Natural killer cell (primary cell): ENCODE data around the gene KSR2. TPM values are rescaled to one million over a fixed set of nuclear protein-coding genes. Genes with fewer than 3 reads are reported as not detected.

ENCODE experiments used
- ATAC-seq, 3 donors: fragments of 150-1000 bp in 2 of 3; fragments of 200-7000 bp in 1 of 3; cut with Tn5 transposase; 1 replicate in 1 of 3; 2 replicates in 2 of 3; pipeline ENCODE4 v1.10.0; 2021; ENCODE audit warnings: mild to moderate bottlenecking in 2 of 3, moderate library complexity in 2 of 3
- DNase-seq, 2 donors: peaks; one replicate each; pipeline versions ENCODE4 v3.0.0 to v3.0.0-alpha.2; 2013 to 2021; ENCODE audit warnings: mixed read lengths in 1 of 2
- H3K27ac ChIP-seq: one replicate; pipeline ENCODE4 v1.5.1; 2013; ENCODE audit warnings: mild to moderate bottlenecking, low read length
- H3K27me3 ChIP-seq: one replicate; pipeline ENCODE4 v1.6.1; 2013; ENCODE audit warnings: low read length; ENCODE audit not compliant: control insufficient read depth, insufficient read depth
- H3K36me3 ChIP-seq: one replicate; pipeline ENCODE4 v1.6.1; 2013; ENCODE audit warnings: low read length; ENCODE audit not compliant: control insufficient read depth, insufficient read depth
- H3K4me1 ChIP-seq: one replicate; pipeline ENCODE4 v1.6.1; 2013; ENCODE audit warnings: low read length; ENCODE audit not compliant: control insufficient read depth, insufficient read depth
- H3K4me3 ChIP-seq: one replicate; pipeline ENCODE4 v1.5.1; 2013; ENCODE audit warnings: low read length
- H3K9me3 ChIP-seq: one replicate; pipeline ENCODE4 v1.6.1; 2013; ENCODE audit warnings: low read length; ENCODE audit not compliant: control insufficient read depth, insufficient read depth
- H3K27ac Mint-ChIP-seq, 2 donors: one replicate each; pipeline ENCODE4 v1.8.0; 2022; ENCODE audit warnings: mild to moderate bottlenecking in 2 of 2, mixed read lengths in 2 of 2, moderate library complexity in 1 of 2
- H3K27me3 Mint-ChIP-seq, 2 donors: one replicate each; pipeline ENCODE4 v1.8.0; 2022; ENCODE audit warnings: low read depth in 2 of 2, mixed read lengths in 2 of 2
- H3K36me3 Mint-ChIP-seq: one replicate; pipeline ENCODE4 v1.8.0; 2022; ENCODE audit warnings: mixed read lengths
- H3K4me1 Mint-ChIP-seq, 2 donors: one replicate each; pipeline ENCODE4 v1.8.0; 2022; ENCODE audit warnings: mixed read lengths in 2 of 2
- H3K4me3 Mint-ChIP-seq: one replicate; pipeline ENCODE4 v1.8.0; 2022; ENCODE audit warnings: mild to moderate bottlenecking, moderate library complexity, mixed read lengths
- H3K9me3 Mint-ChIP-seq, 2 donors: one replicate each; pipeline ENCODE4 v1.8.0; 2022; ENCODE audit warnings: mixed read lengths in 2 of 2
- WGBS: methylation state at CpG from one replicate; pipeline ENCODE4 v1.1.7; 2013; ENCODE audit warnings: missing lambda C conversion rate; ENCODE audit not compliant: insufficient coverage; 5-methylcytosine and 5-hydroxymethylcytosine counted together
- intact Hi-C: fragments of 100-400 bp; cut with micrococcal nuclease; formaldehyde crosslinking; loops from one replicate; pipeline ENCODE4 v1.14.2; 2022
- total RNA-seq, 4 donors: library from RNA; stranded (reverse); fragments of 120-200 nt in 1 of 4; gene quantifications; one replicate each; pipeline versions ENCODE4 v1.2.3 to v1.2.4, GENCODE V29; 2013 to 2022
- TF ChIP-seq, protein P1 (sequence below): fragments of 200-600 bp; IDR thresholded peaks from one replicate; pipeline ENCODE4 v1.8.0; 2022; ENCODE audit warnings: antibody characterized with exemption

Gene KSR2
- total RNA-seq, 3 donors from 2014 or later (not counting 1 experiment from before 2014, with no cell fraction given) = not detected

DNA sequence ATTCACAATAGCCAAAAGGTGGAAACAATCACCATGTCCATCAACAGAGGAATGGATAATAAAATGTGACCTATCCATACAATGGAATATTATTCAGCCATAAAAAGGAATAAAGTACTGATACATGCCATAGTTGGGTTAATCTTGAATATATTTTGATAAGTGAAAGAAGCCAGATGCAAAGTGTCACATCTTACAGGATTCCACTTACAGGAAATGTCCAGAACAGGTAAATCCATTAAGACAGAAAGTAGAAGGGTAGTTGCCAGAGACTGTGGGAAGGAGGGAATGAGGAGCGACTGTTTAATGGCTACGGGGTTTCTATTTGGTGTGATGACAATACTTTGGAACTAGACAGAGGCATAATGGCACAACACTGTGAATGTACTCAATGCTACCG lies 171.6 kb downstream of the KSR2 start:
- intact Hi-C loops = no loop called here
- ATAC-seq (no peak), DNase-seq (no peak)
- H3K36me3 Mint-ChIP-seq = no peaks in the 10 kb centered on the region
- H3K27ac ChIP-seq = no peak overlapping the region
- no peaks in the 10 kb centered on the region for H3K4me1 ChIP-seq
- TF ChIP-seq, protein P1, sequence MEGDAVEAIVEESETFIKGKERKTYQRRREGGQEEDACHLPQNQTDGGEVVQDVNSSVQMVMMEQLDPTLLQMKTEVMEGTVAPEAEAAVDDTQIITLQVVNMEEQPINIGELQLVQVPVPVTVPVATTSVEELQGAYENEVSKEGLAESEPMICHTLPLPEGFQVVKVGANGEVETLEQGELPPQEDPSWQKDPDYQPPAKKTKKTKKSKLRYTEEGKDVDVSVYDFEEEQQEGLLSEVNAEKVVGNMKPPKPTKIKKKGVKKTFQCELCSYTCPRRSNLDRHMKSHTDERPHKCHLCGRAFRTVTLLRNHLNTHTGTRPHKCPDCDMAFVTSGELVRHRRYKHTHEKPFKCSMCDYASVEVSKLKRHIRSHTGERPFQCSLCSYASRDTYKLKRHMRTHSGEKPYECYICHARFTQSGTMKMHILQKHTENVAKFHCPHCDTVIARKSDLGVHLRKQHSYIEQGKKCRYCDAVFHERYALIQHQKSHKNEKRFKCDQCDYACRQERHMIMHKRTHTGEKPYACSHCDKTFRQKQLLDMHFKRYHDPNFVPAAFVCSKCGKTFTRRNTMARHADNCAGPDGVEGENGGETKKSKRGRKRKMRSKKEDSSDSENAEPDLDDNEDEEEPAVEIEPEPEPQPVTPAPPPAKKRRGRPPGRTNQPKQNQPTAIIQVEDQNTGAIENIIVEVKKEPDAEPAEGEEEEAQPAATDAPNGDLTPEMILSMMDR = no peak
- no peaks in the 10 kb centered on the region for H3K9me3 Mint-ChIP-seq
- no peaks in the 10 kb centered on the region for H3K27me3 Mint-ChIP-seq
- no peaks in the 10 kb centered on the region for H3K36me3 ChIP-seq
- H3K27me3 ChIP-seq = no peaks in the 10 kb centered on the region
- 89% methylated on average over 2 of the region's 3 CpGs for WGBS
- H3K9me3 ChIP-seq = no peaks in the 10 kb centered on the region
- H3K27ac Mint-ChIP-seq = no peak overlapping the region
- no peak overlapping the region for H3K4me3 ChIP-seq
- H3K4me1 Mint-ChIP-seq = no peaks in the 10 kb centered on the region
- H3K4me3 Mint-ChIP-seq = no peak overlapping the region

DNA sequence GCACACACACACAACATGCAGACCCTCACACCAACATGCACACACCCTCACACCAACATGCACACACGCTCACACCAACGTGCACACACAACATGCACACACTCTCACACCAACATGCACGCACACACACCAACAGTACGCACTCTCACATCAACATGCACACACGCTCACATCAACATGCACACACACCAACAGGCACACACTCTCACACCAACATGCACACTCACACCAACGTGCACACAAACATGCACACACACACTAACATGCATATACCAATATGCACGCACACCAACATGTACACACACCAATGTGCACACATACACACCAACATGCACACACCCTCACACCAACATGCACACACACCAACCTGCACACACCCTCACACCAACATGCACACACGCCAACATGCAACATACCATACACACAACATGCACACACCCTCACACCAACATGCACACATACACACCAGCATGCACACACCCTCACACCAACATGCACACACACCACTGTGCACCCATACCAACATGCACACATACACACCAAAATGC lies 175.8 kb downstream of the KSR2 start:
- Histone ChIP-seq H3K9me3 (no peaks in the 10 kb centered on the region), H3K4me1 (no peaks in the 10 kb centered on the region), H3K36me3 (no peaks in the 10 kb centered on the region), H3K27me3 (no peaks in the 10 kb centered on the region), H3K4me3 (no peak overlapping the region), H3K27ac (no peak overlapping the region)
- Mint-ChIP-seq H3K9me3 (no peaks in the 10 kb centered on the region), H3K4me3 (no peak overlapping the region), H3K27ac (no peak overlapping the region), H3K36me3 (no peaks in the 10 kb centered on the region), H3K4me1 (no peaks in the 10 kb centered on the region), H3K27me3 (no peaks in the 10 kb centered on the region)
- ATAC-seq (no peak), DNase-seq (no peak)
- TF ChIP-seq, protein P1 = no peak
- intact Hi-C loops = no loop called here
- WGBS = 88% methylated on average over 8 of the region's 8 CpGs

DNA sequence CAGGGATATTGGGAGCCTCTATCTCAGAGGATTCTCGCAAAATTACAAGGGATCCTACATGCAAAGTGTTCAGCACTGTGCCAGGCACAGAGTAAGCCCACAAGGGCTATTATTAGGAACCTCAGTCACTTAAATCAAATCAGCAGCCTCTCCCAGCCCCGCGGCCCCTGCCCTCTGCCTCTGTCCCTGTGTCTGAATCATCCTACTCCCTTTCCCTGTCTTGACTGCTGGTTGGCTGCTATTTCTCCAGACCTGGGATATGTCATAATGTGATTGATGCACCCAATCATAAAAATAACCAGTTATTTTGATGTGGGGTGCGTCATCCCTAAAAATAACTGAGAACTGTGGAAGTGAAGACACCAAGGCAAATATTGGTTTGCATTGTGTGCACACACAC lies 176.3 kb downstream of the KSR2 start:
- no peak for ATAC-seq
- intact Hi-C loops = no loop called here
- Mint-ChIP-seq H3K4me3 (no peak overlapping the region), H3K36me3 (no peaks in the 10 kb centered on the region), H3K27ac (no peak overlapping the region), H3K4me1 (no peaks in the 10 kb centered on the region), H3K9me3 (no peaks in the 10 kb centered on the region), H3K27me3 (no peaks in the 10 kb centered on the region)
- Histone ChIP-seq H3K36me3 (no peaks in the 10 kb centered on the region), H3K27ac (no peak overlapping the region), H3K9me3 (no peaks in the 10 kb centered on the region), H3K27me3 (no peaks in the 10 kb centered on the region), H3K4me3 (no peak overlapping the region), H3K4me1 (no peaks in the 10 kb centered on the region)
- DNase-seq = no peak
- TF ChIP-seq, protein P1 = no peak
- 92% methylated on average over 4 of the region's 4 CpGs for WGBS

GRCh38 chr12:117790948-117791347 lies 177.8 kb downstream of the KSR2 start:
- Histone ChIP-seq H3K4me1 (no peaks in the 10 kb centered on the region), H3K4me3 (no peak overlapping the region), H3K36me3 (no peaks in the 10 kb centered on the region), H3K9me3 (no peaks in the 10 kb centered on the region), H3K27me3 (no peaks in the 10 kb centered on the region), H3K27ac (no peak overlapping the region)
- TF ChIP-seq, protein P1 = no peak
- intact Hi-C loops = no loop called here
- H3K36me3 Mint-ChIP-seq = no peaks in the 10 kb centered on the region
- no peak overlapping the region for H3K4me3 Mint-ChIP-seq
- H3K27me3 Mint-ChIP-seq = no peaks in the 10 kb centered on the region
- DNase-seq (no peak), ATAC-seq (no peak)
- peaks cover 0 to 2% of the 10 kb centered on the region in 2 donors for H3K9me3 Mint-ChIP-seq
- 43% methylated on average over 2 of the region's 2 CpGs for WGBS
- H3K4me1 Mint-ChIP-seq = no peaks in the 10 kb centered on the region
- H3K27ac Mint-ChIP-seq = no peak overlapping the region
